SK-N-SH treated with all-trans-retinoic acid at 6 μM for 48 hours (cell line): ENCODE data around the gene TMEM238L.

Source experiments
- ATAC-seq: fragments of 200-7000 bp; cut with Tn5 transposase; 3 replicates; pipeline ENCODE4 v1.9.1; 2020; ENCODE audit warnings: mild to moderate bottlenecking, moderate library complexity
- ARNTL ChIP-seq: fragments of 450-650 bp; formaldehyde crosslinking; IDR thresholded peaks from 2 replicates; pipeline ENCODE4 v1.5.0; 2020; ENCODE audit warnings: low read depth, mild to moderate bottlenecking, moderate library complexity, borderline replicate concordance
- BACH2 ChIP-seq: fragments of 250-450 bp; sonication (Bioruptor Pico); IDR thresholded peaks from 2 replicates; pipeline ENCODE4 v1.9.0; 2021; ENCODE audit warnings: mild to moderate bottlenecking, borderline replicate concordance
- CSDC2 ChIP-seq: fragments of 250-450 bp; sonication (Bioruptor Pico); IDR thresholded peaks from 2 replicates; pipeline ENCODE4 v1.5.0; 2020; ENCODE audit warnings: mild to moderate bottlenecking, moderate library complexity
- ESRRG ChIP-seq: fragments of 250-450 bp; sonication (Bioruptor Pico); IDR thresholded peaks from 2 replicates; pipeline ENCODE4 v1.6.1; 2021; ENCODE audit warnings: mild to moderate bottlenecking
- GLIS3 ChIP-seq: fragments of 250-450 bp; sonication (Bioruptor Pico); IDR thresholded peaks from 2 replicates; pipeline ENCODE4 v1.5.0; 2020; ENCODE audit warnings: mild to moderate bottlenecking, moderate library complexity
- ISL1 ChIP-seq: fragments of 250-450 bp; sonication (Bioruptor Pico); IDR thresholded peaks from 2 replicates; pipeline ENCODE4 v2.1.2; 2022; ENCODE audit warnings: mild to moderate bottlenecking, moderate library complexity
- OSR1 ChIP-seq: fragments of 250-450 bp; sonication (Bioruptor Pico); IDR thresholded peaks from 2 replicates; pipeline ENCODE4 v1.8.0; 2022; ENCODE audit warnings: moderate library complexity, mild to moderate bottlenecking, inconsistent platforms
- POU6F1 ChIP-seq: fragments of 250-450 bp; sonication (Bioruptor Pico); IDR thresholded peaks from 2 replicates; pipeline ENCODE4 v1.8.0; 2021; ENCODE audit warnings: low read depth, mild to moderate bottlenecking, moderate library complexity, borderline replicate concordance
- PPARA ChIP-seq: fragments of 250-450 bp; sonication (Bioruptor Pico); IDR thresholded peaks from 2 replicates; pipeline ENCODE4 v1.5.0; 2020; ENCODE audit warnings: mild to moderate bottlenecking, borderline replicate concordance
- RARB ChIP-seq: fragments of 250-450 bp; sonication (Bioruptor Pico); IDR thresholded peaks from 2 replicates; pipeline ENCODE4 v1.8.0; 2021; ENCODE audit warnings: mild to moderate bottlenecking, moderate library complexity
- TCF4 ChIP-seq: fragments of 250-450 bp; sonication (Bioruptor Pico); IDR thresholded peaks from 2 replicates; pipeline ENCODE4 v1.8.0; 2021; ENCODE audit warnings: mild to moderate bottlenecking, moderate library complexity, borderline replicate concordance
- TOX ChIP-seq: fragments of 250-450 bp; sonication (Bioruptor Pico); IDR thresholded peaks from 2 replicates; pipeline ENCODE4 v1.8.0; 2021; ENCODE audit warnings: mild to moderate bottlenecking, moderate library complexity, borderline replicate concordance
- TSHZ2 ChIP-seq: fragments of 250-450 bp; sonication (Bioruptor Pico); IDR thresholded peaks from 2 replicates; pipeline ENCODE4 v1.5.0; 2020; ENCODE audit warnings: mild to moderate bottlenecking, moderate library complexity
- ZC3H10 ChIP-seq: fragments of 250-450 bp; sonication (Bioruptor Pico); IDR thresholded peaks from 2 replicates; pipeline ENCODE4 v1.5.1; 2021; ENCODE audit warnings: mild to moderate bottlenecking, moderate library complexity
- ZFP3 ChIP-seq: fragments of 250-450 bp; sonication (Bioruptor Pico); IDR thresholded peaks from 2 replicates; pipeline ENCODE4 v1.5.0; 2020; ENCODE audit warnings: mild to moderate bottlenecking, moderate library complexity
- ZFP30 ChIP-seq: fragments of 450-650 bp; formaldehyde crosslinking; IDR thresholded peaks from 2 replicates; pipeline ENCODE4 v1.5.0; 2022; ENCODE audit warnings: mild to moderate bottlenecking, moderate library complexity
- ZNF565 ChIP-seq: fragments of 450-650 bp; formaldehyde crosslinking; conservative IDR thresholded peaks from 2 replicates; pipeline ENCODE4 v1.5.0; 2020; ENCODE audit warnings: low read depth, mild to moderate bottlenecking, moderate library complexity
- ZNF70 ChIP-seq: fragments of 450-650 bp; formaldehyde crosslinking; IDR thresholded peaks from 2 replicates; pipeline ENCODE4 v1.5.0; 2020; ENCODE audit warnings: mild to moderate bottlenecking, moderate library complexity
- ZNF8 ChIP-seq: fragments of 450-650 bp; formaldehyde crosslinking; IDR thresholded peaks from 2 replicates; pipeline ENCODE4 v1.5.0; 2020; ENCODE audit warnings: mild to moderate bottlenecking, moderate library complexity
- TF ChIP-seq, protein P1 (sequence below): fragments of 250-450 bp; sonication (Bioruptor Pico); IDR thresholded peaks from 2 replicates; pipeline ENCODE4 v1.8.0; 2020; ENCODE audit warnings: mild to moderate bottlenecking, moderate library complexity, borderline replicate concordance
- TF ChIP-seq, protein P2 (sequence below): fragments of 250-450 bp; sonication (Bioruptor Pico); IDR thresholded peaks from 2 replicates; pipeline ENCODE4 v1.5.1; 2020; ENCODE audit warnings: low read depth, mild to moderate bottlenecking, moderate library complexity

TMEM238L gene

DNA sequence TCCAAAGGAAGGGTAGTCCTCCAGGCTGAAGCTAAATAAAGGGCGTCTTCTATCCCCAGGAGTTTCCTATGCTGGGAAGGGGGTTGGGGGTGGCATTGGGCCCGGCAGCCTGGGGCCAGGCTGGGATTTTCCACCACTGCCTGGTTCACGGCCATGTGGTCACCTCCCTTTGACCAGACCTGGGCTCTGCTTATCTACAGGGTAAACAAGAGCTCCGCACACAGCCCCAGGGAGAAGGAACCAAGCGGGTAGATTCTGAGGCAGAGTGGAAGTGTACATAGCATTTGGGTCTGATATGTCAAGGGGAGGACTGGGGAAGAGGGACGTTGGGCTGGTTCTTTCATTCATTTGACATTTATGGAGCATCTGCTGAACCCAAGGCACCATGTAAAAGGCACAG is 46.8 kb downstream of the TMEM238L start:
- TF ChIP-seq, protein P1, sequence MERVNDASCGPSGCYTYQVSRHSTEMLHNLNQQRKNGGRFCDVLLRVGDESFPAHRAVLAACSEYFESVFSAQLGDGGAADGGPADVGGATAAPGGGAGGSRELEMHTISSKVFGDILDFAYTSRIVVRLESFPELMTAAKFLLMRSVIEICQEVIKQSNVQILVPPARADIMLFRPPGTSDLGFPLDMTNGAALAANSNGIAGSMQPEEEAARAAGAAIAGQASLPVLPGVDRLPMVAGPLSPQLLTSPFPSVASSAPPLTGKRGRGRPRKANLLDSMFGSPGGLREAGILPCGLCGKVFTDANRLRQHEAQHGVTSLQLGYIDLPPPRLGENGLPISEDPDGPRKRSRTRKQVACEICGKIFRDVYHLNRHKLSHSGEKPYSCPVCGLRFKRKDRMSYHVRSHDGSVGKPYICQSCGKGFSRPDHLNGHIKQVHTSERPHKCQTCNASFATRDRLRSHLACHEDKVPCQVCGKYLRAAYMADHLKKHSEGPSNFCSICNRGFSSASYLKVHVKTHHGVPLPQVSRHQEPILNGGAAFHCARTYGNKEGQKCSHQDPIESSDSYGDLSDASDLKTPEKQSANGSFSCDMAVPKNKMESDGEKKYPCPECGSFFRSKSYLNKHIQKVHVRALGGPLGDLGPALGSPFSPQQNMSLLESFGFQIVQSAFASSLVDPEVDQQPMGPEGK (CRISPR knock-in tag), result no peak
- no peak for ATAC-seq

- TF ChIP-seq ZNF565 (CRISPR knock-in tag) (no peak), TCF4 (CRISPR knock-in tag) (no peak), ZC3H10 (CRISPR knock-in tag) (no peak), CSDC2 (CRISPR knock-in tag) (no peak), POU6F1 (no peak), BACH2 (no peak), RARB (no peak), OSR1 (CRISPR knock-in tag) (no peak), ISL1 (CRISPR knock-in tag) (no peak), ZFP3 (CRISPR knock-in tag) (no peak), TOX (CRISPR knock-in tag) (no peak), ZFP30 (CRISPR knock-in tag) (no peak), ESRRG (CRISPR knock-in tag) (no peak), PPARA (CRISPR knock-in tag) (no peak), ZNF70 (CRISPR knock-in tag) (no peak), ARNTL (CRISPR knock-in tag) (no peak), GLIS3 (CRISPR knock-in tag) (no peak), TSHZ2 (no peak), ZNF8 (no peak)
- TF ChIP-seq, protein P2, sequence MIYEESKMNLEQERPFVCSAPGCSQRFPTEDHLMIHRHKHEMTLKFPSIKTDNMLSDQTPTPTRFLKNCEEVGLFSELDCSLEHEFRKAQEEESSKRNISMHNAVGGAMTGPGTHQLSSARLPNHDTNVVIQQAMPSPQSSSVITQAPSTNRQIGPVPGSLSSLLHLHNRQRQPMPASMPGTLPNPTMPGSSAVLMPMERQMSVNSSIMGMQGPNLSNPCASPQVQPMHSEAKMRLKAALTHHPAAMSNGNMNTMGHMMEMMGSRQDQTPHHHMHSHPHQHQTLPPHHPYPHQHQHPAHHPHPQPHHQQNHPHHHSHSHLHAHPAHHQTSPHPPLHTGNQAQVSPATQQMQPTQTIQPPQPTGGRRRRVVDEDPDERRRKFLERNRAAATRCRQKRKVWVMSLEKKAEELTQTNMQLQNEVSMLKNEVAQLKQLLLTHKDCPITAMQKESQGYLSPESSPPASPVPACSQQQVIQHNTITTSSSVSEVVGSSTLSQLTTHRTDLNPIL (CRISPR knock-in tag), result no peak
Measured at GRCh38 chr17:10756619-10757018, 47.3 kb downstream of the TMEM238L start.

DNA sequence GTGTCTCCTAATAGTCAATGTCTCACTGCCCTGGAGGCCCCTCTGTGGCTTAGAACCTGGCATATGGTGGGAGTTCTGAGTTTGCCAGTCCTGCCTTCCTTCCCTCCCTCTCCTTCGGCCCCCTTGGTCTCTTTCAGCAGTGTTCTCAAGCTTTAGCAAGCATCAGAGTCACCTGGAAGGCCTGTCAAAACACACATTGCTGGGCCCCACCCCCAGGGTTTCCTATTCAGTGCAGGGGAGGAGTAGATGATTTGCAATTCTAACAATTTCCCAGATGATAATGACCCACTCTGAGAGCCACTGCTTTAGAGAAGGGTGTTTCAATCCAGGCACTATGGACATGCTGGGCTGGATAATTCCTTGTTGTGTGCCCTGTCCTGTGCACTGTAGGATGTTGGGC is 47.7 kb downstream of the TMEM238L start:
- TF ChIP-seq ZFP3 (CRISPR knock-in tag) (no peak), ARNTL (CRISPR knock-in tag) (no peak), ZFP30 (CRISPR knock-in tag) (no peak), ZNF70 (CRISPR knock-in tag) (no peak), ISL1 (CRISPR knock-in tag) (no peak), GLIS3 (CRISPR knock-in tag) (no peak), PPARA (CRISPR knock-in tag) (no peak), TSHZ2 (no peak)
- ATAC-seq, result no peak

More at GRCh38 chr17:10756619-10757018, 47.3 kb downstream of the TMEM238L start:
- no peak for ATAC-seq
